ENCODE results near the gene TRIM66. TPM values are rescaled to one million over a fixed set of nuclear protein-coding genes. Genes with fewer than 3 reads are reported as not detected.

TRIM66 gene
- total and polyA plus RNA-seq, 2 experiments from 2014 or later, result 1.0 to 3.3 TPM

- TF ChIP-seq REST (IDR thresholded peaks at IDR 0.05; ENCODE audit: unreplicated experiment), result no peak
- TF ChIP-seq JUNB (IDR thresholded peaks at IDR 0.05; ENCODE audit: unreplicated experiment), result no peak
- TF ChIP-seq CREB1 (CRISPR knock-in tag; IDR thresholded peaks at IDR 0.05; ENCODE audit: low read depth), result no peak
Measured at GRCh38 chr11:8693555-8693954, 11.1 kb upstream of the TRIM66 start (continued).

GRCh38 chr11:8693010-8693551 is 10.6 kb upstream of the TRIM66 start:
- Mint-ChIP-seq H3K36me3 (ENCODE audit: low read depth) (peaks cover 74% of the 10 kb centered on the region), H3K27ac (no peak overlapping the region), H3K9me3 (no peaks in the 10 kb centered on the region), H3K4me1 (peaks cover 27% of the 10 kb centered on the region), H3K27me3 (ENCODE audit: insufficient read depth, low read depth, poor library complexity) (peaks cover 27% of the 10 kb centered on the region), H3K4me3 (no peak overlapping the region)
- H2AFZ ChIP-seq, result no peak overlapping the region
- ATAC-seq (no peak), DNase-seq (ENCODE audit: low spot score) (no peak)
- H3K4me3 ChIP-seq, result no peak overlapping the region
- H3K4me1 ChIP-seq (ENCODE audit: insufficient read depth), result peaks cover 12% of the 10 kb centered on the region
- 0 out of 2 replicates have a peak overlapping the region, but pooled peaks have one; percentile 81 for H3K27ac ChIP-seq (ENCODE audit: low read depth)
- H3K4me2 ChIP-seq, result no peak overlapping the region
- H3K79me2 ChIP-seq (replicated peaks; ENCODE audit: insufficient read depth), result peaks cover 29% of the 10 kb centered on the region
- no peaks in the 10 kb centered on the region for H4K20me1 ChIP-seq (replicated peaks; ENCODE audit: insufficient read depth)
- no peaks in the 10 kb centered on the region for H3K27me3 ChIP-seq (ENCODE audit: insufficient read depth)
- H3K9me2 ChIP-seq (ENCODE audit: insufficient read depth), result 0 out of 2 replicates have a peak, but pooled peaks cover 3% of the 10 kb centered on the region
- peaks cover 18% of the 10 kb centered on the region for H3K36me3 ChIP-seq (ENCODE audit: insufficient read depth)
- H3F3A ChIP-seq (replicated peaks; ENCODE audit: low read depth), result peaks cover 8% of the 10 kb centered on the region
- TF ChIP-seq POLR2AphosphoS5 (IDR thresholded peaks at IDR 0.05; ENCODE audit: low read depth) (no peak), STAT1 (IDR thresholded peaks at IDR 0.05; ENCODE audit: unreplicated experiment) (no peak), ZNF114 (CRISPR knock-in tag; IDR thresholded peaks at IDR 0.05) (no peak), CREB1 (CRISPR knock-in tag; IDR thresholded peaks at IDR 0.05; ENCODE audit: low read depth) (no peak), ZNF331 (CRISPR knock-in tag; IDR thresholded peaks at IDR 0.05; ENCODE audit: low read depth) (no peak), REST (IDR thresholded peaks at IDR 0.05; ENCODE audit: unreplicated experiment) (no peak), ETS1 (IDR thresholded peaks at IDR 0.05) (no peak), ZNF462 (CRISPR knock-in tag; IDR thresholded peaks at IDR 0.05) (no peak), EZH2 (IDR thresholded peaks at IDR 0.05; ENCODE audit: low read depth, unreplicated experiment) (no peak)
